Right lobe of liver (tissue), 6 donors: ENCODE measurements around the gene ADARB1. TPM values are rescaled to one million over a fixed set of nuclear protein-coding genes. Genes with fewer than 3 reads are reported as not detected.

Source experiments
- ATAC-seq, 4 donors: fragments of 200-7000 bp; cut with Tn5 transposase; one replicate each; pipeline ENCODE4 v1.9.1; 2020; ENCODE audit warnings: mild to moderate bottlenecking in 4 of 4, moderate library complexity in 4 of 4
- DNase-seq, 3 donors: peaks; one replicate each; pipeline ENCODE4 v3.0.0-alpha.2; 2020
- H3K27ac ChIP-seq, 3 donors: fragments of 200-600 bp; one replicate each; pipeline ENCODE4 v1.8.0; 2022
- H3K27me3 ChIP-seq, 2 donors: fragments of 200-600 bp; one replicate each; pipeline ENCODE4 v1.8.0; 2022
- H3K36me3 ChIP-seq, 4 donors: fragments of 200-600 bp; sonication (generic) in 1 of 4; one replicate each; pipeline versions ENCODE4 v1.5.1 to v1.8.0; 2017 to 2022; ENCODE audit warnings: control low read depth in 1 of 4
- H3K4me1 ChIP-seq, 4 donors: fragments of 200-600 bp; sonication (generic) in 1 of 4; one replicate each; pipeline versions ENCODE4 v1.5.1 to v1.8.0; 2017 to 2022; ENCODE audit warnings: control low read depth in 1 of 4
- H3K4me3 ChIP-seq, 3 donors: fragments of 200-600 bp; one replicate each; pipeline ENCODE4 v1.8.0; 2022
- H3K9me3 ChIP-seq, 4 donors: fragments of 200-600 bp; sonication (generic) in 1 of 4; one replicate each; pipeline versions ENCODE4 v1.5.1 to v1.8.0; 2017 to 2022; ENCODE audit warnings: control low read depth in 1 of 4
- POLR2A ChIP-seq: fragments of 450-650 bp; IDR thresholded peaks from one replicate; pipeline ENCODE4 v1.6.1; 2017; ENCODE audit warnings: antibody characterized with exemption, mild to moderate bottlenecking
- WGBS: methylation state at CpG from one replicate; pipeline ENCODE4 v1.1.6; 2018; ENCODE audit warnings: low coverage, low lambda C conversion rate; ENCODE audit not compliant: insufficient coverage; ENCODE audit errors: missing lambda C conversion rate; 5-methylcytosine and 5-hydroxymethylcytosine counted together
- intact Hi-C, 2 donors: fragments of 100-400 bp; cut with DNase I; formaldehyde crosslinking; loops; one replicate each; pipeline versions ENCODE4 v1.11.2 to v1.14.1; 2022
- total RNA-seq, 6 experiments: library from RNA; depleted of rRNA in 2 of 6; stranded (reverse); fragments of >200 nt in 2 of 6; fragmentation: NEBNext Ultra II Directional in 3 of 6; extraction: Animal tissue kit (Norgen Biotek cat#: 25700) in 3 of 6; gene quantifications; one replicate each; pipeline versions ENCODE4 v1.1.0 to v1.2.4, GENCODE V29; 2016 to 2023
- TF ChIP-seq, protein P1 (sequence below), 4 donors: fragments of 200-600 bp in 3 of 4; fragments of 450-650 bp in 1 of 4; IDR thresholded peaks; one replicate each; pipeline versions ENCODE4 v1.5.1 to v1.8.0; 2016 to 2022; ENCODE audit warnings: antibody characterized with exemption in 4 of 4, mild to moderate bottlenecking in 2 of 4
- donor health status: DM: no; HTN: yes; CAD: no.
- donor health status: DM: no; HTN: no; CAD: no.
- donor health status: DM: no; HTN: no; CAD: no.
- donor health status: DM: no; HTN: yes; CAD: no.
- donor health status: DM: no; HTN: yes; CAD: no.

Gene ADARB1
- total RNA-seq, 6 experiments from 2014 or later: 4.7 to 9.9 (median 8.6) TPM

DNA sequence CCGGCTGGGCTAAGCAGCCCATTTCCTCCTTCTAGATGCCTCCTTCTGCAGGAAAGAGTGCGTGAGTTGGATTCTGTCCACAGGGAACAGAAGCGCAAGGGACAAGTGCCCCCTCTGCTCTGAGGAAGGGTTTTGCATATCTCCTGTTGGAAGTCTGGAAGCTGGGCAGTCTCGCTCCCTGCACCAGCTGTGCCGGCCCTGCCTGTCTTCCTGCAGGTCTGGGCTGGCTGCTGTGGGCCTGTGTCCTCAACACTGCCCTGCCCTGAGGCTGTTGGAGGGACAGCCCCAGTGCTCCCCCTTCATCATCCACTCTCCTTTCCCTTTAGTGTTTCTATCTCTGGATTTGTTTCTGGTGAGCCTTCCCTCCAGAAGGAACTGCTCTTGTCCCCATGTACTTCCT, 21.8 kb downstream of the ADARB1 start:
- intact Hi-C loops: no loop called here
- Histone ChIP-seq H3K27me3 (no peaks in the 10 kb centered on the region), H3K36me3 (no peaks in the 10 kb centered on the region), H3K9me3 (no peaks in the 10 kb centered on the region), H3K4me1 (no peaks in the 10 kb centered on the region), H3K4me3 (no peak overlapping the region), H3K27ac (no peak overlapping the region)
- WGBS: 80% methylated on average over 1 of the region's 5 CpGs
- no peak for TF ChIP-seq POLR2A
- TF ChIP-seq, protein P1, sequence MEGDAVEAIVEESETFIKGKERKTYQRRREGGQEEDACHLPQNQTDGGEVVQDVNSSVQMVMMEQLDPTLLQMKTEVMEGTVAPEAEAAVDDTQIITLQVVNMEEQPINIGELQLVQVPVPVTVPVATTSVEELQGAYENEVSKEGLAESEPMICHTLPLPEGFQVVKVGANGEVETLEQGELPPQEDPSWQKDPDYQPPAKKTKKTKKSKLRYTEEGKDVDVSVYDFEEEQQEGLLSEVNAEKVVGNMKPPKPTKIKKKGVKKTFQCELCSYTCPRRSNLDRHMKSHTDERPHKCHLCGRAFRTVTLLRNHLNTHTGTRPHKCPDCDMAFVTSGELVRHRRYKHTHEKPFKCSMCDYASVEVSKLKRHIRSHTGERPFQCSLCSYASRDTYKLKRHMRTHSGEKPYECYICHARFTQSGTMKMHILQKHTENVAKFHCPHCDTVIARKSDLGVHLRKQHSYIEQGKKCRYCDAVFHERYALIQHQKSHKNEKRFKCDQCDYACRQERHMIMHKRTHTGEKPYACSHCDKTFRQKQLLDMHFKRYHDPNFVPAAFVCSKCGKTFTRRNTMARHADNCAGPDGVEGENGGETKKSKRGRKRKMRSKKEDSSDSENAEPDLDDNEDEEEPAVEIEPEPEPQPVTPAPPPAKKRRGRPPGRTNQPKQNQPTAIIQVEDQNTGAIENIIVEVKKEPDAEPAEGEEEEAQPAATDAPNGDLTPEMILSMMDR (IDR thresholded peaks at IDR 0.05): no peak
- no peak for DNase-seq
- ATAC-seq: peak in 1 of 4 donors; percentile 18

DNA sequence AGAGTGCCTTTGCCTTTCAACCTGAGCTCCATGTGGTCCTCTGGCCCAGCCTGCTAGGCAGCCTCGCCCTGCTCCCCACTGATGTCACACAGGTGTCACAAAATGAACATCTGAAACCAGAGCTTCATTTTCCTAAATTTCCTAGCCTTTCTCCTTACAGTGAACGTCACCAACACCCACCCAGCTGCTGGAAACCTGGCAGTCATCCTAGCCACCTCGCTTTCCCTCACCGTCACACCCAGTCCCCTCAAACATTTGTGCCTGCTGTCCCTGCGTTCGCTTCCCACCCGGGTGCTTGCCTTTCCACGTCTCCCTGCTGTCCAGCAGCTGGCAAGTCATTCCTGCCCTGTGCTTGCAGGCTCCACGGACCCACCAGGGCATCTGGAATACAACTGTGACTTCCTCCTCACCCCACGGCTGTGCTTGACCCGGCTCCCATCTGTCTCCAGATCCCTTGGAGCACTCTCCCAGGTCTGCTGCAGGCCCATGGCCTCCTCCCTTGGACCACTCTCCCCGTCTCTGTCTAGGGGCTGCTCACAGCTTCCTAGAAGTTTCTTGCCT, 23.5 kb downstream of the ADARB1 start:
- DNase-seq (no peak), ATAC-seq (no peak)
- no peak overlapping the region for H3K4me3 ChIP-seq
- WGBS: 82% methylated on average over 9 of the region's 12 CpGs
- no peaks in the 10 kb centered on the region for H3K9me3 ChIP-seq
- H3K36me3 ChIP-seq: no peaks in the 10 kb centered on the region
- H3K27me3 ChIP-seq: no peaks in the 10 kb centered on the region
- peaks cover 0 to 6% (median 0%) of the 10 kb centered on the region in 4 donors for H3K4me1 ChIP-seq
- TF ChIP-seq, protein P1 (IDR thresholded peaks at IDR 0.05): no peak
- no peak for TF ChIP-seq POLR2A
- no peak overlapping the region for H3K27ac ChIP-seq
- intact Hi-C loops: no loop called here

DNA sequence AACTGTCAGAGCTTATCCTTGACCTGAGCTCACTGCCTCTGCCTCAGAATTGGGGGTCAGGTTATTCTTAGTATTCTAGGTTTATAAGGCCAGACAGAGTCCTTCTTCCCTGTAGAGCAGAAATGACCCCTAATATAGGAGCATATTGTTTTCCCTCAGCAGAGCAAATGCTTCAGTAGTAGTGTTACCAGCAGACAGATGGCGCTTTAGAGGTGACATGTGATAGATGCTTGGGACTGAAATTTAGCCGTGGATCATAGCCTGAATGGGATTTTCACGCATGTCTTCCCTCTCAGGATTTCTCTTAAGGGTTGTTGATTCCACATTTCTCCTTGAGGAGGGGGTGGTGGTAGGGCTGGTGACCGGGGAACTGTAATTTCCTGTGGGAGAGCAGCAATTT, 24.5 kb downstream of the ADARB1 start:
- intact Hi-C loops: no loop called here
- no peaks in the 10 kb centered on the region for H3K27me3 ChIP-seq
- TF ChIP-seq, protein P1 (IDR thresholded peaks at IDR 0.05): peak in 3 of 4 donors; percentile 26 to 30 (median 28)
- TF ChIP-seq POLR2A: no peak
- no peak overlapping the region for H3K4me3 ChIP-seq
- H3K4me1 ChIP-seq: peaks cover 0 to 6% (median 0%) of the 10 kb centered on the region in 4 donors
- ATAC-seq: peak in 2 of 4 donors; percentile 23 to 27
- H3K9me3 ChIP-seq: no peaks in the 10 kb centered on the region
- no peak for DNase-seq
- 58% methylated on average over 2 of the region's 4 CpGs for WGBS
- H3K36me3 ChIP-seq: no peaks in the 10 kb centered on the region
- no peak overlapping the region for H3K27ac ChIP-seq

DNA sequence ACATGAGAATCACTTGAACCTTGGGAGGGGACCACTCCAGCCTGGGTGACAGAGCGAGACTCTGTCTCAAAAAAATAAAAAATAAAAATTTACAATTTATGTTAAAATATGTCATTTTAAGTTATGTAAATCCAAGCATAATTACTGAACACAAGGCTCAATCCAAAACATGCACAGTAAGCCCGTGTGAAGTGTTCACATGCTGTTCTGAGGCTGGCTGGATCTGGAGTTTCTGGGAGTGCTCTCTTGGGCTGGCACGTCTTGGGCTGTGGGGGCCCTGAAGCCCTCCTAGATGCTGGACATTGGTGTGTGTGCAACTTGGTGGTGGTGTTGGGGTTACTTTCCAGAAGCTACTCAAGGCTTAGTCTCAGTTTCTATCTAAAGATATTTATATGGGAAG, 25.2 kb downstream of the ADARB1 start:
- H3K9me3 ChIP-seq: no peaks in the 10 kb centered on the region
- DNase-seq (no peak), ATAC-seq (no peak)
- H3K27ac ChIP-seq: no peak overlapping the region
- no peaks in the 10 kb centered on the region for H3K36me3 ChIP-seq
- no peaks in the 10 kb centered on the region for H3K27me3 ChIP-seq
- H3K4me1 ChIP-seq: peaks cover 0 to 10% (median 3%) of the 10 kb centered on the region in 4 donors
- H3K4me3 ChIP-seq: no peak overlapping the region
- WGBS: 81% methylated on average over 3 of the region's 3 CpGs
- intact Hi-C loops: no loop called here
- no peak for TF ChIP-seq POLR2A
- TF ChIP-seq, protein P1 (IDR thresholded peaks at IDR 0.05): no peak

DNA sequence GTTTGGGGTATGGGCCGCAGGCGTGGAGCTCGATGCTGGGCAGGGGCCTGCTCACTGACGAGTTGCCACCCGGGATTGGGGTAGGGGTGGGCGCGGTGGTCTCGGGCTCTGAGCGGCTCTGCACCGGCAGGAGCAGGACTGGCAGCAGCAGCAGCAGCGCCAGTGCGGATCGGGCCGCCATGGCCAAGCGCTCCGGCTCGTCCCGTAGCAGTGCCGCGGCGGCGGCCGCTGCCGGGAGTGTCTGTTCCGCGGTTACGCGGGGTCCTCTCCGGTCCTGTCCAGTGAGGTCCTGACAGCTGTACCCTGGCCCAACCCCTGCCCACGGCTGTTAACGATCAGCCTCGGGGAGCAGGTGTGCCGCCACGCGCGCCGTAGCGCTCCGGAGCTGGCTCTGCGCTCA, 26.5 kb downstream of the ADARB1 start:
- ATAC-seq (no peak), DNase-seq (no peak)
- WGBS: no CpG with 5 or more reads among the region's 40 CpGs
- H3K27me3 ChIP-seq: no peaks in the 10 kb centered on the region
- H3K4me3 ChIP-seq: no peak overlapping the region
- intact Hi-C loops: no loop called here
- TF ChIP-seq POLR2A: no peak
- TF ChIP-seq, protein P1 (IDR thresholded peaks at IDR 0.05): no peak
- no peak overlapping the region for H3K27ac ChIP-seq
- peaks cover 0 to 12% (median 6%) of the 10 kb centered on the region in 4 donors for H3K4me1 ChIP-seq
- H3K9me3 ChIP-seq: no peaks in the 10 kb centered on the region
- H3K36me3 ChIP-seq: no peaks in the 10 kb centered on the region
